ENCODE results near the gene CTSE.

GRCh38 chr1:206048582-206048981, 24.9 kb upstream of the CTSE start:
- TF ChIP-seq CTCF (IDR thresholded peaks at IDR 0.05) (no peak), POLR2AphosphoS5 (IDR thresholded peaks at IDR 0.05; ENCODE audit: low read depth, low read length) (no peak), REST (IDR thresholded peaks at IDR 0.05; ENCODE audit: insufficient read depth in 1 of 2, low read depth in 2 of 2, low read length in 1 of 2) (no peak), TCF7L2 (IDR thresholded peaks at IDR 0.05; ENCODE audit: low read depth, low read length) (no peak), SIN3A (IDR thresholded peaks at IDR 0.05; ENCODE audit: borderline replicate concordance, insufficient read depth, low read depth, low read length) (no peak)

Data from Panc1 (cell line).